ENCODE data around the gene PCSK5. TPM values are rescaled to one million over a fixed set of nuclear protein-coding genes. Genes with fewer than 3 reads are reported as not detected.

Gene PCSK5
- total and polyA plus RNA-seq, 4 donors: 0.58 to 3.6 (median 0.82) TPM

- Histone ChIP-seq H3K4me1 (ENCODE audit: control insufficient read depth in 4 of 4, insufficient read depth in 4 of 4, low read length in 3 of 4) (peaks cover 5 to 37% (median 18%) of the 10 kb centered on the region in 4 donors), H3K9me3 (ENCODE audit: control insufficient read depth in 4 of 4, low read length in 3 of 4) (no peaks in the 10 kb centered on the region), H3K27ac (ENCODE audit: low read depth in 1 of 2, low read length in 2 of 2) (peak overlapping the region; percentile 61 to 75), H3K9ac (ENCODE audit: low read depth in 1 of 2, low read length in 2 of 2) (no peak overlapping the region), H3K27me3 (ENCODE audit: control insufficient read depth in 4 of 4, insufficient read depth in 4 of 4, low read length in 3 of 4) (no peaks in the 10 kb centered on the region), H3K36me3 (ENCODE audit: control insufficient read depth in 4 of 4, insufficient read depth in 3 of 4, low read depth in 1 of 4, low read length in 3 of 4) (no peaks in the 10 kb centered on the region), H3K4me3 (ENCODE audit: low read depth in 1 of 3, low read length in 3 of 3) (peak overlapping the region in 2 of 3 donors; percentile 67 to 87)
- WGBS: 2% methylated on average over 32 of the region's 32 CpGs
- no peak for TF ChIP-seq REST (IDR thresholded peaks at IDR 0.05)
- no peak for TF ChIP-seq HNF4G (IDR thresholded peaks at IDR 0.05)
- no peak for TF ChIP-seq RAD21 (IDR thresholded peaks at IDR 0.05)
- no peak for TF ChIP-seq FOXA2 (IDR thresholded peaks at IDR 0.05)
- TF ChIP-seq MAX (IDR thresholded peaks at IDR 0.05): no peak
- TF ChIP-seq SP1 (IDR thresholded peaks at IDR 0.05): no peak
- no peak for TF ChIP-seq JUND (IDR thresholded peaks at IDR 0.05)
- TF ChIP-seq GABPA (IDR thresholded peaks at IDR 0.05 in 1 of 2, conservative IDR thresholded peaks at IDR 0.05 in 1 of 2): no peak
- no peak for TF ChIP-seq NR2F2 (IDR thresholded peaks at IDR 0.05)
- TF ChIP-seq ATF3 (IDR thresholded peaks at IDR 0.05): no peak
- TF ChIP-seq HNF4A (conservative IDR thresholded peaks at IDR 0.05): no peak
- no peak for TF ChIP-seq EGR1 (IDR thresholded peaks at IDR 0.05; ENCODE audit: low read depth in 2 of 2)
- TF ChIP-seq CTCF (IDR thresholded peaks at IDR 0.05; ENCODE audit: low read depth, low read length, missing input control): no peak
- no peak for TF ChIP-seq RXRA (IDR thresholded peaks at IDR 0.05)
- TF ChIP-seq YY1 (IDR thresholded peaks at IDR 0.05): no peak
- no peak for TF ChIP-seq ZBTB33 (IDR thresholded peaks at IDR 0.05)
- no peak for TF ChIP-seq FOXA1 (IDR thresholded peaks at IDR 0.05)
- no peak for DNase-seq (ENCODE audit: low spot score)
Measured at GRCh38 chr9:75891771-75892215, 1.3 kb downstream of the PCSK5 start.
